K562 (cell line): ENCODE measurements around the gene EMID1.

Experiments
- BDP1 ChIP-seq: IDR thresholded peaks from 3 replicates; pipeline ENCODE4 v1.6.1; 2011; ENCODE audit not compliant: insufficient read length, insufficient read depth
- CGGBP1 ChIP-seq: fragments of 250-450 bp; sonication (Bioruptor Pico); IDR thresholded peaks from 2 replicates; pipeline ENCODE4 v1.9.0; 2021; ENCODE audit warnings: mild to moderate bottlenecking
- CLOCK ChIP-seq: fragments of 250-450 bp; sonication (Bioruptor Pico); IDR thresholded peaks from 2 replicates; pipeline ENCODE4 v1.4.0; 2020; ENCODE audit warnings: mild to moderate bottlenecking, moderate library complexity, borderline replicate concordance
- CTCF ChIP-seq, 3 experiments: IDR thresholded peaks in 2 of 3; conservative IDR thresholded peaks in 1 of 3; 2 replicates each; pipeline ENCODE4 v1.5.1; 2011 to 2012; ENCODE audit warnings: low read length in 3 of 3, mild to moderate bottlenecking in 3 of 3, control low read depth in 2 of 3, improper control_type of control experiment in 1 of 3, inconsistent platforms in 1 of 3, low read depth in 1 of 3, mixed read lengths in 1 of 3, moderate library complexity in 1 of 3; ENCODE audit not compliant: insufficient read depth in 2 of 3
- KLF10 ChIP-seq: fragments of 250-450 bp; sonication (Bioruptor Pico); IDR thresholded peaks from 2 replicates; pipeline ENCODE4 v1.6.1; 2021; ENCODE audit warnings: matching md5 sums
- MYC ChIP-seq, 2 experiments: fragments of 250-450 bp in 1 of 2; sonication (Bioruptor Pico) in 1 of 2; IDR thresholded peaks; 2 replicates each; pipeline versions ENCODE4 v1.5.1 to v1.6.1; 2012 to 2021; ENCODE audit warnings: low read depth in 2 of 2, borderline replicate concordance in 1 of 2, improper control_type of control experiment in 1 of 2, low read length in 1 of 2, mild to moderate bottlenecking in 1 of 2, moderate library complexity in 1 of 2
- PRDM10 ChIP-seq: fragments of 450-650 bp; IDR thresholded peaks from 2 replicates; pipeline ENCODE4 v1.6.1; 2018; ENCODE audit not compliant: partially characterized antibody
- PTTG1 ChIP-seq: fragments of 450-650 bp; IDR thresholded peaks from 2 replicates; pipeline ENCODE4 v1.6.1; 2016; ENCODE audit warnings: low read depth, mild to moderate bottlenecking, missing genetic modification characterization, missing compliant biosample characterization
- RCOR1 ChIP-seq, 2 experiments: IDR thresholded peaks; 2 replicates each; pipeline ENCODE4 v1.6.1; 2012; ENCODE audit warnings: low read depth in 2 of 2, low read length in 2 of 2, borderline replicate concordance in 1 of 2, improper control_type of control experiment in 1 of 2
- SAFB2 ChIP-seq: fragments of 200-400 bp; formaldehyde crosslinking; IDR thresholded peaks from 2 replicates; pipeline ENCODE4 v1.6.1; 2018; ENCODE audit warnings: borderline replicate concordance, low read length, low read depth, moderate library complexity; ENCODE audit not compliant: severe bottlenecking
- SP1 ChIP-seq: sonication (generic); formaldehyde crosslinking; IDR thresholded peaks from 2 replicates; pipeline ENCODE4 v1.8.1; 2022; ENCODE audit warnings: mild to moderate bottlenecking, missing genetic modification reagents
- TCF7L2 ChIP-seq: fragments of 150-350 bp; IDR thresholded peaks from 2 replicates; pipeline ENCODE4 v1.6.1; 2016; ENCODE audit warnings: low read depth, mild to moderate bottlenecking, low read length, moderate library complexity
- TEAD4 ChIP-seq, 2 experiments: sonication (generic) in 1 of 2; formaldehyde crosslinking in 1 of 2; IDR thresholded peaks; 2 replicates each; pipeline versions ENCODE4 v1.6.1 to v1.8.0; 2012 to 2022; ENCODE audit warnings: borderline replicate concordance in 1 of 2, inconsistent platforms in 1 of 2, low read length in 1 of 2, mild to moderate bottlenecking in 1 of 2, missing genetic modification reagents in 1 of 2

GRCh38 chr22:29207243-29207550, 1.5 kb downstream of the EMID1 start:
- TF ChIP-seq MYC (IDR thresholded peaks at IDR 0.05; ENCODE audit: low read depth, low read length) (no peak), MYC (CRISPR knock-in tag; IDR thresholded peaks at IDR 0.05; ENCODE audit: borderline replicate concordance, low read depth) (no peak), PRDM10 (no peak), CGGBP1 (CRISPR knock-in tag) (no peak), SP1 (CRISPR knock-in tag) (no peak), TEAD4 (IDR thresholded peaks at IDR 0.05; ENCODE audit: low read length) (no peak), TEAD4 (CRISPR knock-in tag; IDR thresholded peaks at IDR 0.05; ENCODE audit: borderline replicate concordance) (no peak), CLOCK (CRISPR knock-in tag) (no peak), CTCF (IDR thresholded peaks at IDR 0.05 in 2 of 3, conservative IDR thresholded peaks at IDR 0.05 in 1 of 3; ENCODE audit: insufficient read depth in 2 of 3, low read depth in 1 of 3, low read length in 3 of 3) (no peak), RCOR1 (IDR thresholded peaks at IDR 0.05; ENCODE audit: borderline replicate concordance in 1 of 2, low read depth in 2 of 2, low read length in 2 of 2) (no peak), SAFB2 (no peak), BDP1 (no peak), TCF7L2 (no peak), PTTG1 (tag) (no peak), KLF10 (CRISPR knock-in tag) (no peak)
